H9 (cell line): ENCODE measurements around the gene EPN3. TPM values are rescaled to one million over a fixed set of nuclear protein-coding genes. Genes with fewer than 3 reads are reported as not detected.

Experiments
- DNase-seq: peaks from one replicate; pipeline ENCODE4 v3.0.0-alpha.2; 2017
- H2AFZ ChIP-seq: one replicate; pipeline ENCODE4 v1.6.1; 2013; ENCODE audit warnings: mild to moderate bottlenecking, low read length, control low read depth, moderate library complexity
- H2AK5ac ChIP-seq: 2 replicates; pipeline ENCODE4 v1.6.1; 2013; ENCODE audit warnings: low read length, control low read depth, mixed read lengths; ENCODE audit not compliant: insufficient read length
- H2BK120ac ChIP-seq: one replicate; pipeline ENCODE4 v1.6.1; 2013; ENCODE audit warnings: low read depth, mild to moderate bottlenecking, low read length, control low read depth, inconsistent platforms; ENCODE audit not compliant: poor library complexity, severe bottlenecking
- H2BK12ac ChIP-seq: 2 replicates; pipeline ENCODE4 v1.6.1; 2013; ENCODE audit warnings: low read length, control low read depth, mixed read lengths, low read depth; ENCODE audit not compliant: insufficient read length
- H2BK15ac ChIP-seq: 2 replicates; pipeline ENCODE4 v1.6.1; 2013; ENCODE audit warnings: low read depth, low read length, control low read depth
- H2BK20ac ChIP-seq: one replicate; pipeline ENCODE4 v1.6.1; 2013; ENCODE audit warnings: low read depth, mild to moderate bottlenecking, low read length, control low read depth, inconsistent platforms; ENCODE audit not compliant: poor library complexity, severe bottlenecking
- H2BK5ac ChIP-seq: 2 replicates; pipeline ENCODE4 v1.6.1; 2013; ENCODE audit warnings: low read length, control low read depth, mixed read lengths; ENCODE audit not compliant: insufficient read length
- H3K14ac ChIP-seq: 2 replicates; pipeline ENCODE4 v1.6.1; 2013; ENCODE audit warnings: low read length, control low read depth; ENCODE audit not compliant: insufficient read depth
- H3K18ac ChIP-seq: 2 replicates; pipeline ENCODE4 v1.6.1; 2013; ENCODE audit warnings: low read depth, mild to moderate bottlenecking, mixed read lengths, low read length, control low read depth; ENCODE audit not compliant: insufficient read length
- H3K23ac ChIP-seq: 2 replicates; pipeline ENCODE4 v1.6.1; 2013; ENCODE audit warnings: low read length, control low read depth, mixed read lengths, low read depth; ENCODE audit not compliant: insufficient read length
- H3K23me2 ChIP-seq: 2 replicates; pipeline ENCODE4 v1.6.1; 2013; ENCODE audit warnings: low read depth, mild to moderate bottlenecking, mixed read lengths, low read length, control low read depth; ENCODE audit not compliant: insufficient read length, poor library complexity, severe bottlenecking
- H3K27ac ChIP-seq: 2 replicates; pipeline ENCODE4 v1.5.1; 2013; ENCODE audit warnings: low read length, control low read depth, mixed read lengths, low read depth; ENCODE audit not compliant: insufficient read length
- H3K27me3 ChIP-seq: 2 replicates; pipeline ENCODE4 v1.6.1; 2013; ENCODE audit warnings: low read length, control low read depth, inconsistent platforms; ENCODE audit not compliant: insufficient read depth
- H3K4ac ChIP-seq: 2 replicates; pipeline ENCODE4 v1.6.1; 2013; ENCODE audit warnings: low read depth, mild to moderate bottlenecking, control low read depth, inconsistent platforms, low read length, moderate library complexity
- H3K4me1 ChIP-seq: 2 replicates; pipeline ENCODE4 v1.6.1; 2013; ENCODE audit warnings: low read length, control low read depth, inconsistent platforms; ENCODE audit not compliant: insufficient read depth
- H3K4me2 ChIP-seq: 2 replicates; pipeline ENCODE4 v1.6.1; 2013; ENCODE audit warnings: low read length, control low read depth, mixed read lengths; ENCODE audit not compliant: insufficient read length, insufficient read depth
- H3K56ac ChIP-seq: 2 replicates; pipeline ENCODE4 v1.6.1; 2013; ENCODE audit warnings: low read depth, mild to moderate bottlenecking, mixed read lengths, low read length, control low read depth; ENCODE audit not compliant: insufficient read length
- H3K79me1 ChIP-seq: 2 replicates; pipeline ENCODE4 v1.6.1; 2013; ENCODE audit warnings: low read depth, mild to moderate bottlenecking, moderate library complexity, low read length, control low read depth, inconsistent platforms; ENCODE audit not compliant: insufficient read depth, poor library complexity, severe bottlenecking
- H3K79me2 ChIP-seq: 2 replicates; pipeline ENCODE4 v1.6.1; 2013; ENCODE audit warnings: low read length, control low read depth, inconsistent platforms; ENCODE audit not compliant: insufficient read depth
- H3K9ac ChIP-seq: 2 replicates; pipeline ENCODE4 v1.6.1; 2013; ENCODE audit warnings: low read length, control low read depth, mixed read lengths; ENCODE audit not compliant: insufficient read length; ENCODE audit errors: extremely low read depth
- H3K9me3 ChIP-seq: one replicate; pipeline ENCODE4 v1.6.1; 2013; ENCODE audit warnings: low read depth, low read length, inconsistent platforms; ENCODE audit not compliant: control insufficient read depth
- H3T11ph ChIP-seq: one replicate; pipeline ENCODE4 v1.6.1; 2013; ENCODE audit warnings: mild to moderate bottlenecking, low read length, control low read depth, inconsistent platforms
- H4K20me1 ChIP-seq: one replicate; pipeline ENCODE4 v1.6.1; 2013; ENCODE audit not compliant: control insufficient read depth, insufficient read length, insufficient read depth
- H4K5ac ChIP-seq: 2 replicates; pipeline ENCODE4 v1.6.1; 2013; ENCODE audit warnings: low read depth, mild to moderate bottlenecking, mixed read lengths, low read length, control low read depth; ENCODE audit not compliant: insufficient read length
- H4K8ac ChIP-seq: replicated peaks from 2 replicates; pipeline ENCODE4 v1.6.1; 2013; ENCODE audit warnings: low read length, control low read depth, mixed read lengths, low read depth; ENCODE audit not compliant: insufficient read length
- H4K91ac ChIP-seq: 2 replicates; pipeline ENCODE4 v1.6.1; 2013; ENCODE audit warnings: low read depth, mild to moderate bottlenecking, moderate library complexity, mixed read lengths, low read length, control low read depth; ENCODE audit not compliant: insufficient read length
- H3K27ac Mint-ChIP-seq, 3 experiments: 2 replicates in 2 of 3; 3 replicates in 1 of 3; pipeline ENCODE4 v1.8.0; 2020 to 2021; ENCODE audit warnings: mixed read lengths in 3 of 3, mild to moderate bottlenecking in 1 of 3, moderate library complexity in 1 of 3
- H3K27me3 Mint-ChIP-seq: 2 replicates; pipeline ENCODE4 v1.8.0; 2021; ENCODE audit warnings: low read depth, mild to moderate bottlenecking, moderate library complexity, mixed read lengths
- H3K36me3 Mint-ChIP-seq, 3 experiments: 2 replicates in 2 of 3; 3 replicates in 1 of 3; pipeline ENCODE4 v1.8.0; 2020 to 2021; ENCODE audit warnings: low read depth in 3 of 3, mixed read lengths in 3 of 3; ENCODE audit not compliant: insufficient read depth in 1 of 3
- H3K4me1 Mint-ChIP-seq, 2 experiments: 2 replicates each; pipeline ENCODE4 v1.8.0; 2020; ENCODE audit warnings: mixed read lengths in 2 of 2
- H3K4me3 Mint-ChIP-seq, 2 experiments: 2 replicates in 1 of 2; 3 replicates in 1 of 2; pipeline ENCODE4 v1.8.0; 2020 to 2021; ENCODE audit warnings: mild to moderate bottlenecking in 2 of 2, mixed read lengths in 2 of 2, moderate library complexity in 1 of 2
- H3K9me3 Mint-ChIP-seq, 2 experiments: 2 replicates in 1 of 2; 3 replicates in 1 of 2; pipeline ENCODE4 v1.8.0; 2020; ENCODE audit warnings: mild to moderate bottlenecking in 2 of 2, mixed read lengths in 2 of 2, moderate library complexity in 1 of 2
- WGBS: extraction: QIAGEN DNeasy Blood & Tissue Kit; methylation state at CpG from one replicate; pipeline ENCODE4 v1.1.7; 2013; ENCODE audit warnings: missing lambda C conversion rate, low lambda C conversion rate, mixed read lengths; ENCODE audit not compliant: insufficient read length; ENCODE audit errors: extremely low coverage; 5-methylcytosine and 5-hydroxymethylcytosine counted together
- total RNA-seq: library from RNA; stranded (reverse); gene quantifications from 2 replicates; pipeline ENCODE4 v1.2.1, GENCODE V29; 2021
- TF ChIP-seq, protein P1 (sequence below): fragments of 200-600 bp; sonication (generic); conservative IDR thresholded peaks from 3 replicates; pipeline ENCODE4 v1.8.0; 2021; ENCODE audit warnings: antibody characterized with exemption, mild to moderate bottlenecking

The EPN3 gene
- total RNA-seq, 1 experiment from 2014 or later, result 1.9 TPM

DNA sequence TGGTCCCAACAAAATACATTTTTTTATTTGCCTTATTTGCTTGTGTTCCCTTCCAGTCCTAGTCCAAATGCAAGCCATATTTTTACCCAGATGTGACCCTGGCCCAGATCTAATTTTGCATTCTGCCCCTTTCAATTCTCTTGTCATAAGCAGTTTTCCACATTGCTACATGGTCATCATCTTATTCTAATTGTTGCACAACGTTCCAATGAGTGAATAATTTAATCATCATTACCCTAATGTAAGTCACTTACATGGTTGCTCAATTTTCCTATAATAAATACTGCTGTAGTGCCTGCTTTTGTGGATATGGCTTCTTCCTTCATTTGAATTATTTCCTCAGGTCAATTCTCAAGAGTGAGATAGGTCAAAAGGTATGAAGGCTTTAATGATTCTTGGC, 41.0 kb upstream of the EPN3 start:
- no peaks in the 10 kb centered on the region for H3K23me2 ChIP-seq
- Mint-ChIP-seq H3K9me3 (no peaks in the 10 kb centered on the region), H3K4me1 (peaks cover 10 to 16% of the 10 kb centered on the region in 2 experiments), H3K27ac (no peak overlapping the region), H3K36me3 (no peaks in the 10 kb centered on the region; a peak in 1 of 7 replicates), H3K27me3 (peaks cover 3% of the 10 kb centered on the region; the same call in 1 of the 2 replicates), H3K4me3 (no peak overlapping the region)
- no peak overlapping the region for H2BK12ac ChIP-seq
- no peak overlapping the region for H3K4me2 ChIP-seq
- H4K91ac ChIP-seq, result no peak overlapping the region
- no peak overlapping the region for H3K23ac ChIP-seq
- no peak overlapping the region for H3K56ac ChIP-seq
- H3T11ph ChIP-seq, result no peak overlapping the region
- H2BK5ac ChIP-seq, result no peak overlapping the region
- H3K14ac ChIP-seq, result no peak overlapping the region
- H3K18ac ChIP-seq, result no peak overlapping the region
- H3K9ac ChIP-seq, result no peak overlapping the region
- H2AFZ ChIP-seq, result no peak overlapping the region
- no peaks in the 10 kb centered on the region for H3K79me2 ChIP-seq
- no peak for DNase-seq
- H4K20me1 ChIP-seq, result no peaks in the 10 kb centered on the region
- no CpG with 5 or more reads among the region's 1 CpG for WGBS
- TF ChIP-seq, protein P1, sequence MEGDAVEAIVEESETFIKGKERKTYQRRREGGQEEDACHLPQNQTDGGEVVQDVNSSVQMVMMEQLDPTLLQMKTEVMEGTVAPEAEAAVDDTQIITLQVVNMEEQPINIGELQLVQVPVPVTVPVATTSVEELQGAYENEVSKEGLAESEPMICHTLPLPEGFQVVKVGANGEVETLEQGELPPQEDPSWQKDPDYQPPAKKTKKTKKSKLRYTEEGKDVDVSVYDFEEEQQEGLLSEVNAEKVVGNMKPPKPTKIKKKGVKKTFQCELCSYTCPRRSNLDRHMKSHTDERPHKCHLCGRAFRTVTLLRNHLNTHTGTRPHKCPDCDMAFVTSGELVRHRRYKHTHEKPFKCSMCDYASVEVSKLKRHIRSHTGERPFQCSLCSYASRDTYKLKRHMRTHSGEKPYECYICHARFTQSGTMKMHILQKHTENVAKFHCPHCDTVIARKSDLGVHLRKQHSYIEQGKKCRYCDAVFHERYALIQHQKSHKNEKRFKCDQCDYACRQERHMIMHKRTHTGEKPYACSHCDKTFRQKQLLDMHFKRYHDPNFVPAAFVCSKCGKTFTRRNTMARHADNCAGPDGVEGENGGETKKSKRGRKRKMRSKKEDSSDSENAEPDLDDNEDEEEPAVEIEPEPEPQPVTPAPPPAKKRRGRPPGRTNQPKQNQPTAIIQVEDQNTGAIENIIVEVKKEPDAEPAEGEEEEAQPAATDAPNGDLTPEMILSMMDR, result no peak
- no peak overlapping the region for H4K5ac ChIP-seq
- no peaks in the 10 kb centered on the region for H3K27me3 ChIP-seq
- H3K9me3 ChIP-seq, result no peaks in the 10 kb centered on the region
- no peak overlapping the region for H2BK120ac ChIP-seq
- no peak overlapping the region for H4K8ac ChIP-seq
- H2BK20ac ChIP-seq, result no peak overlapping the region
- no peaks in the 10 kb centered on the region for H3K4me1 ChIP-seq
- H3K27ac ChIP-seq, result no peak overlapping the region
- no peak overlapping the region for H2AK5ac ChIP-seq
- no peak overlapping the region for H3K4ac ChIP-seq
- H2BK15ac ChIP-seq, result no peak overlapping the region
- H3K79me1 ChIP-seq, result no peaks in the 10 kb centered on the region
